H9 (cell line): ENCODE data around the gene TMEM266. TPM values are rescaled to one million over a fixed set of nuclear protein-coding genes. Genes with fewer than 3 reads are reported as not detected.

Experiments used
- DNase-seq: peaks from one replicate; pipeline ENCODE4 v3.0.0-alpha.2; 2017
- H2AFZ ChIP-seq: one replicate; pipeline ENCODE4 v1.6.1; 2013; ENCODE audit warnings: mild to moderate bottlenecking, low read length, control low read depth, moderate library complexity
- H2AK5ac ChIP-seq: 2 replicates; pipeline ENCODE4 v1.6.1; 2013; ENCODE audit warnings: low read length, control low read depth, mixed read lengths; ENCODE audit not compliant: insufficient read length
- H2BK120ac ChIP-seq: one replicate; pipeline ENCODE4 v1.6.1; 2013; ENCODE audit warnings: low read depth, mild to moderate bottlenecking, low read length, control low read depth, inconsistent platforms; ENCODE audit not compliant: poor library complexity, severe bottlenecking
- H2BK12ac ChIP-seq: 2 replicates; pipeline ENCODE4 v1.6.1; 2013; ENCODE audit warnings: low read length, control low read depth, mixed read lengths, low read depth; ENCODE audit not compliant: insufficient read length
- H2BK15ac ChIP-seq: 2 replicates; pipeline ENCODE4 v1.6.1; 2013; ENCODE audit warnings: low read depth, low read length, control low read depth
- H2BK20ac ChIP-seq: one replicate; pipeline ENCODE4 v1.6.1; 2013; ENCODE audit warnings: low read depth, mild to moderate bottlenecking, low read length, control low read depth, inconsistent platforms; ENCODE audit not compliant: poor library complexity, severe bottlenecking
- H2BK5ac ChIP-seq: 2 replicates; pipeline ENCODE4 v1.6.1; 2013; ENCODE audit warnings: low read length, control low read depth, mixed read lengths; ENCODE audit not compliant: insufficient read length
- H3K14ac ChIP-seq: 2 replicates; pipeline ENCODE4 v1.6.1; 2013; ENCODE audit warnings: low read length, control low read depth; ENCODE audit not compliant: insufficient read depth
- H3K18ac ChIP-seq: 2 replicates; pipeline ENCODE4 v1.6.1; 2013; ENCODE audit warnings: low read depth, mild to moderate bottlenecking, mixed read lengths, low read length, control low read depth; ENCODE audit not compliant: insufficient read length
- H3K23ac ChIP-seq: 2 replicates; pipeline ENCODE4 v1.6.1; 2013; ENCODE audit warnings: low read length, control low read depth, mixed read lengths, low read depth; ENCODE audit not compliant: insufficient read length
- H3K23me2 ChIP-seq: 2 replicates; pipeline ENCODE4 v1.6.1; 2013; ENCODE audit warnings: low read depth, mild to moderate bottlenecking, mixed read lengths, low read length, control low read depth; ENCODE audit not compliant: insufficient read length, poor library complexity, severe bottlenecking
- H3K27ac ChIP-seq: 2 replicates; pipeline ENCODE4 v1.5.1; 2013; ENCODE audit warnings: low read length, control low read depth, mixed read lengths, low read depth; ENCODE audit not compliant: insufficient read length
- H3K27me3 ChIP-seq: 2 replicates; pipeline ENCODE4 v1.6.1; 2013; ENCODE audit warnings: low read length, control low read depth, inconsistent platforms; ENCODE audit not compliant: insufficient read depth
- H3K4ac ChIP-seq: 2 replicates; pipeline ENCODE4 v1.6.1; 2013; ENCODE audit warnings: low read depth, mild to moderate bottlenecking, control low read depth, inconsistent platforms, low read length, moderate library complexity
- H3K4me1 ChIP-seq: 2 replicates; pipeline ENCODE4 v1.6.1; 2013; ENCODE audit warnings: low read length, control low read depth, inconsistent platforms; ENCODE audit not compliant: insufficient read depth
- H3K4me2 ChIP-seq: 2 replicates; pipeline ENCODE4 v1.6.1; 2013; ENCODE audit warnings: low read length, control low read depth, mixed read lengths; ENCODE audit not compliant: insufficient read length, insufficient read depth
- H3K56ac ChIP-seq: 2 replicates; pipeline ENCODE4 v1.6.1; 2013; ENCODE audit warnings: low read depth, mild to moderate bottlenecking, mixed read lengths, low read length, control low read depth; ENCODE audit not compliant: insufficient read length
- H3K79me1 ChIP-seq: 2 replicates; pipeline ENCODE4 v1.6.1; 2013; ENCODE audit warnings: low read depth, mild to moderate bottlenecking, moderate library complexity, low read length, control low read depth, inconsistent platforms; ENCODE audit not compliant: insufficient read depth, poor library complexity, severe bottlenecking
- H3K79me2 ChIP-seq: 2 replicates; pipeline ENCODE4 v1.6.1; 2013; ENCODE audit warnings: low read length, control low read depth, inconsistent platforms; ENCODE audit not compliant: insufficient read depth
- H3K9ac ChIP-seq: 2 replicates; pipeline ENCODE4 v1.6.1; 2013; ENCODE audit warnings: low read length, control low read depth, mixed read lengths; ENCODE audit not compliant: insufficient read length; ENCODE audit errors: extremely low read depth
- H3K9me3 ChIP-seq: one replicate; pipeline ENCODE4 v1.6.1; 2013; ENCODE audit warnings: low read depth, low read length, inconsistent platforms; ENCODE audit not compliant: control insufficient read depth
- H3T11ph ChIP-seq: one replicate; pipeline ENCODE4 v1.6.1; 2013; ENCODE audit warnings: mild to moderate bottlenecking, low read length, control low read depth, inconsistent platforms
- H4K20me1 ChIP-seq: one replicate; pipeline ENCODE4 v1.6.1; 2013; ENCODE audit not compliant: control insufficient read depth, insufficient read length, insufficient read depth
- H4K5ac ChIP-seq: 2 replicates; pipeline ENCODE4 v1.6.1; 2013; ENCODE audit warnings: low read depth, mild to moderate bottlenecking, mixed read lengths, low read length, control low read depth; ENCODE audit not compliant: insufficient read length
- H4K8ac ChIP-seq: replicated peaks from 2 replicates; pipeline ENCODE4 v1.6.1; 2013; ENCODE audit warnings: low read length, control low read depth, mixed read lengths, low read depth; ENCODE audit not compliant: insufficient read length
- H4K91ac ChIP-seq: 2 replicates; pipeline ENCODE4 v1.6.1; 2013; ENCODE audit warnings: low read depth, mild to moderate bottlenecking, moderate library complexity, mixed read lengths, low read length, control low read depth; ENCODE audit not compliant: insufficient read length
- H3K27ac Mint-ChIP-seq, 3 experiments: 2 replicates in 2 of 3; 3 replicates in 1 of 3; pipeline ENCODE4 v1.8.0; 2020 to 2021; ENCODE audit warnings: mixed read lengths in 3 of 3, mild to moderate bottlenecking in 1 of 3, moderate library complexity in 1 of 3
- H3K27me3 Mint-ChIP-seq: 2 replicates; pipeline ENCODE4 v1.8.0; 2021; ENCODE audit warnings: low read depth, mild to moderate bottlenecking, moderate library complexity, mixed read lengths
- H3K36me3 Mint-ChIP-seq, 3 experiments: 2 replicates in 2 of 3; 3 replicates in 1 of 3; pipeline ENCODE4 v1.8.0; 2020 to 2021; ENCODE audit warnings: low read depth in 3 of 3, mixed read lengths in 3 of 3; ENCODE audit not compliant: insufficient read depth in 1 of 3
- H3K4me1 Mint-ChIP-seq, 2 experiments: 2 replicates each; pipeline ENCODE4 v1.8.0; 2020; ENCODE audit warnings: mixed read lengths in 2 of 2
- H3K4me3 Mint-ChIP-seq, 2 experiments: 2 replicates in 1 of 2; 3 replicates in 1 of 2; pipeline ENCODE4 v1.8.0; 2020 to 2021; ENCODE audit warnings: mild to moderate bottlenecking in 2 of 2, mixed read lengths in 2 of 2, moderate library complexity in 1 of 2
- H3K9me3 Mint-ChIP-seq, 2 experiments: 2 replicates in 1 of 2; 3 replicates in 1 of 2; pipeline ENCODE4 v1.8.0; 2020; ENCODE audit warnings: mild to moderate bottlenecking in 2 of 2, mixed read lengths in 2 of 2, moderate library complexity in 1 of 2
- CTCF ChIP-seq: fragments of 200-600 bp; sonication (generic); conservative IDR thresholded peaks from 3 replicates; pipeline ENCODE4 v1.8.0; 2021; ENCODE audit warnings: antibody characterized with exemption, mild to moderate bottlenecking
- WGBS: extraction: QIAGEN DNeasy Blood & Tissue Kit; methylation state at CpG from one replicate; pipeline ENCODE4 v1.1.7; 2013; ENCODE audit warnings: missing lambda C conversion rate, low lambda C conversion rate, mixed read lengths; ENCODE audit not compliant: insufficient read length; ENCODE audit errors: extremely low coverage; 5-methylcytosine and 5-hydroxymethylcytosine counted together
- total RNA-seq: library from RNA; stranded (reverse); gene quantifications from 2 replicates; pipeline ENCODE4 v1.2.1, GENCODE V29; 2021

TMEM266 gene
- total RNA-seq, 1 experiment from 2014 or later: 0.81 TPM

GRCh38 chr15:76010613-76011012, 49.2 kb upstream of the TMEM266 start:
- Histone ChIP-seq H2BK20ac (no peak overlapping the region), H2AK5ac (no peak overlapping the region), H3K27me3 (no peaks in the 10 kb centered on the region), H3K27ac (no peak overlapping the region), H4K8ac (no peak overlapping the region), H3K23ac (no peak overlapping the region), H3K9ac (no peak overlapping the region), H3K79me2 (no peaks in the 10 kb centered on the region), H2BK5ac (no peak overlapping the region), H3K9me3 (no peaks in the 10 kb centered on the region), H3K56ac (no peak overlapping the region), H2BK12ac (no peak overlapping the region), H4K20me1 (no peaks in the 10 kb centered on the region), H4K5ac (no peak overlapping the region), H4K91ac (no peak overlapping the region), H3T11ph (no peak overlapping the region), H3K4ac (no peak overlapping the region), H3K14ac (no peak overlapping the region), H3K18ac (no peak overlapping the region), H3K4me2 (no peak overlapping the region), H3K4me1 (no peaks in the 10 kb centered on the region), H3K79me1 (no peaks in the 10 kb centered on the region), H2BK120ac (no peak overlapping the region), H2AFZ (no peak overlapping the region), H2BK15ac (no peak overlapping the region), H3K23me2 (no peaks in the 10 kb centered on the region)
- no CpG with 5 or more reads among the region's 2 CpGs for WGBS
- Mint-ChIP-seq H3K27ac (no peak overlapping the region), H3K36me3 (no peaks in the 10 kb centered on the region), H3K9me3 (peaks cover 3 to 6% of the 10 kb centered on the region in 2 experiments; a peak in 3 of 5 replicates), H3K4me1 (peaks cover 0 to 3% of the 10 kb centered on the region in 2 experiments; a peak in 2 of 4 replicates), H3K27me3 (peaks cover 1% of the 10 kb centered on the region; the same call in 1 of the 2 replicates), H3K4me3 (no peak overlapping the region)
- no peak for TF ChIP-seq CTCF
- no peak for DNase-seq
